ENCODE measurements around the gene SCNN1A. TPM values are rescaled to one million over a fixed set of nuclear protein-coding genes. Genes with fewer than 3 reads are reported as not detected.
A peak's percentile ranks its signal among the peaks of the same experiment; 100 is the strongest.

The SCNN1A gene
- total RNA-seq, 5 donors from 2014 or later (not counting 1 experiment from before 2014, with no cell fraction given): 1.0 to 3.4 (median 2.6) TPM

DNA sequence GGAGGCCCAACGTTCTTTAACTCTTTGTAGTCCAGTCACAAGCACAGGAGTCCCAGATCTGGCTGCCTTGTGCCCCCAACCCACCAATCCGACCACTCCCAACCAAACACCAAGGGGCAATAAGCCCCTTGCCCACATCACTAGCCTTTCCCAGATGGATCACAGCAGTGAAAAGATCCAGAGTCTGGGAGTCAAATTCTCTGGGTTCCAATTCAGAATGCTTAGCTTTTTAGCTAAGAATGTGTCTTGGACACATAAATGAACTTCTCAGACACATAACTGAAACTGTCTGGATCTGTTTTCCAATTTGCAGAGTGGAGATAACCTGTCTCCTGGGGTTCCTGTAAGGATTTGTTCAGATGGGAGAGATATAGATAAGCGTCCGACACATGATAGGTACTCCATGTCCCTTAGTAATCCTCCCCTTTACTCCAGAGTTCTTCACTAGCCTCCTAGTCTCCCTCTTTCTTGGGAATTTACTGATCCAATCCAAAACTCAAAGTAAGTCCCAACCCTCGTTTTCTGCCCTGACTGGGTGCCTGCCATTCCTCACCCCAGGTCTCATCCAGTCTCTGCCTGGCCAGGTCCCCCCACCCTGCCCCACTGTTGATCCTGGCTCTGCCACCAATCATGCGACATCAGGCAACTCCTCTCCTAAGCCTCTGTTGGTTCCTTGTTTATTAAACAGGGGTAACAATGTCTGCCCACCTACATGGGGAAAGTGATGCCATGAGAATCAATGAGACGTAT lies 33.0 kb downstream of the SCNN1A start:
- H3K9me3 Mint-ChIP-seq: no peaks in the 10 kb centered on the region
- ChIA-PET POLR2A (interaction anchor here in 1 of 2 donors (0.5 kb wide), 1 partner anchor 1576 kb away, joined by 4 read pairs; no protein-coding TSS in a partner anchor), CTCF (interaction anchor here in 1 of 2 donors (0.9 kb wide), 2 partner anchors 10 to 26 kb away, joined by 3 to 11 read pairs; no protein-coding TSS in a partner anchor)
- no peak overlapping the region for H3K27ac Mint-ChIP-seq
- Histone ChIP-seq H3K4me3 (ENCODE audit: control insufficient read depth in 1 of 2, extremely low read depth in 1 of 2, low read length in 1 of 2) (peak overlapping the region; percentile 94 to 99), H3K27me3 (replicated peaks in 1 of 2; ENCODE audit: control insufficient read depth in 2 of 2, extremely low read depth in 1 of 2, insufficient read depth in 2 of 2, low read length in 1 of 2) (peaks cover 0 to 3% of the 10 kb centered on the region in 2 experiments), H3K36me3 (ENCODE audit: control insufficient read depth in 2 of 2, extremely low read depth in 1 of 2, insufficient read depth in 1 of 2, low read length in 1 of 2) (peaks cover 0 to 7% of the 10 kb centered on the region in 2 donors), H3K9me3 (no peaks in the 10 kb centered on the region), H3K4me1 (ENCODE audit: control insufficient read depth in 1 of 2, extremely low read depth in 1 of 2, insufficient read depth in 2 of 2, low read length in 2 of 2) (peaks cover 42 to 67% of the 10 kb centered on the region in 2 experiments), H3K27ac (ENCODE audit: low read length) (peak overlapping the region; percentile 88)
- DNase-seq (no peak), ATAC-seq (replicated peaks in 1 of 4) (no peak)
- H3K4me3 Mint-ChIP-seq: no peak overlapping the region
- H3K27me3 Mint-ChIP-seq: peaks cover 0 to 2% of the 10 kb centered on the region in 2 donors
- H3K36me3 Mint-ChIP-seq: no peaks in the 10 kb centered on the region
- peaks cover 45 to 53% (median 46%) of the 10 kb centered on the region in 3 donors for H3K4me1 Mint-ChIP-seq
- WGBS (ENCODE audit: insufficient coverage): 67% methylated on average over 3 of the region's 7 CpGs

DNA sequence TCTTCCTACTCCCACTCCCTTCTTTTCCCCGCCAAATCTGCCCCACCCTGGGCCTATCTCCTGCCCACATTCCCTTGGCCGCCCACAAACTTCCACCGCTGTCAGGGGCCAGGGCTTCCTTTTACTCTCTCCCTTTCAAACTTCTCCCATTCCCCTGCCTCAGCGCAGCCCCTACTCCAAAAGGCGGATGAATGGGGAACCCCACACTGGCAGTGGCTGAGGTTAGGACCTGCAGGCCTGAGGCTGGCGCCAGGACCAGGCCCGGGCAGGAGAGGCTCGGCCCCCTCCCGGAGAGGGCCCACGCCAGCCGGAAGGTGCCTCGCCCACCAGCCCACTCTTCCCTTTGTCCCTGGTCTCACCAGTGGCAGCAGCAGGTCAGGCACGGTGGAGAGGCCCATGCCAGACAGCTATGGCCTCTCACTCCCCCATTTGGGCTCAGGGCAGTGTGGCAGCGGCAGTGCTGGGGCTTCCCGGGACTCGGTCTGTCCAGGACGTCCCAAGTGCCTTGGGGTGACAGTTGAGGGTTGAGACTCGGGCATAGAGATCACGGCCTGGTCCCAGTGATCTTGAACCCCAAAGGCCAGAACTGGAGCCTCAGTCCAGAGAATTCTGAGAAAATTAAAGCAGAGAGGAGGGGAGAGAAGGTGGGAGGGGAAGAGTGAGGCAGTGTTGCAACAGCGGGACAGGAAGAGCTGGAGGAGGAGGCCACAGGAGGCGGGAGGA lies 33.8 kb downstream of the SCNN1A start, which contains the start of gene TNFRSF1A:
Gene TNFRSF1A, minus strand, starts transcription at position 660 of the 723 bp plus-strand sequence. Its CDS starts 262 bp downstream, at position 398.
- H3K27ac Mint-ChIP-seq: no peak within 1 kb of the TSS

DNA sequence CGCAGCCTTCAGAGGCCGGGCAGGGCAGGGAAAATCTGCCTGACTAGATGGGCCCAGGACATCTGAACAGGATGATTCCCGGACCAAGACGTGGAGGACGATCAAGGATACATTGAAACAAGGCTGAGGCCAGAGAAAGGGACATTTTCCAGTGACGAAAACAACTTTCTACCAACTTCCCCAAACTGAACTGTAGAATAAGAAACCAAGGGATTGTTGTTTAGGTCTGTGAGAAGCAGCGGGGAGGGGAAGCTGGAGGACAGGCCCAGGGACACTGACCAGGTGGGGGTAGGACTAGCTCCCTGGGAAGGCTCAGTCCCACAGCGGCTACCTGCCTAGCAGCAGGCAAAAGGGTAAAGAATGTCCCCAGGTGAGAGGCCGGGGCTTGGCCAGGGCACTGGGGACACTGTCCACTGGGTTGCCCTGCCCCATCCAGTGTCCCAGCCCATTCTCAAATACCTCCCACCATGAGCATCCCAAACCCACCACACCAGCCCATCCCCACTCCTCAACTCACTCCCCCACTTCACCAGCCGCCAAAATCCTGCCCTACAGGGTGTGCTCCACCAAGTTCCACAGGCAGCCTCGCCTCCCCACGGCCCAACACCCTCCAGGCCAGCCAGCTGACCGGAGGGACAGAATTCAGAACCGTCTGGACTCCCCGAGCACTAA lies 34.5 kb downstream of the SCNN1A start:
- no peaks in the 10 kb centered on the region for H3K27me3 ChIP-seq (replicated peaks in 1 of 2; ENCODE audit: control insufficient read depth in 2 of 2, extremely low read depth in 1 of 2, insufficient read depth in 2 of 2, low read length in 1 of 2)
- H3K27ac Mint-ChIP-seq: no peak overlapping the region
- no peaks in the 10 kb centered on the region for H3K27me3 Mint-ChIP-seq
- peaks cover 31 to 39% (median 32%) of the 10 kb centered on the region in 3 donors for H3K4me1 Mint-ChIP-seq
- H3K4me3 Mint-ChIP-seq: no peak overlapping the region
- H3K9me3 ChIP-seq: no peaks in the 10 kb centered on the region
- ChIA-PET CTCF (interaction anchor here in 1 of 2 donors (1.5 to 1.7 kb wide), 2 partner anchors 15 to 27 kb away, joined by 4 read pairs; no protein-coding TSS in a partner anchor), POLR2A (no interaction called here)
- ATAC-seq (replicated peaks in 1 of 4) (no peak), DNase-seq (no peak)
- H3K4me3 ChIP-seq (ENCODE audit: control insufficient read depth in 1 of 2, extremely low read depth in 1 of 2, low read length in 1 of 2): peak overlapping the region; percentile 94 to 99
- peaks cover 50 to 69% of the 10 kb centered on the region in 2 experiments for H3K4me1 ChIP-seq (ENCODE audit: control insufficient read depth in 1 of 2, extremely low read depth in 1 of 2, insufficient read depth in 2 of 2, low read length in 2 of 2)
- H3K36me3 ChIP-seq (ENCODE audit: control insufficient read depth in 2 of 2, extremely low read depth in 1 of 2, insufficient read depth in 1 of 2, low read length in 1 of 2): peaks cover 0 to 7% of the 10 kb centered on the region in 2 donors
- H3K36me3 Mint-ChIP-seq: no peaks in the 10 kb centered on the region
- peak overlapping the region; percentile 88 for H3K27ac ChIP-seq (ENCODE audit: low read length)
- 1% methylated on average over 12 of the region's 15 CpGs for WGBS (ENCODE audit: insufficient coverage)
- no peaks in the 10 kb centered on the region for H3K9me3 Mint-ChIP-seq

More for the DNA sequence above, 33.8 kb downstream of the SCNN1A start, which contains the start of gene TNFRSF1A:
- CTCF ChIA-PET: interaction anchor here in 1 of 2 donors (0.9 kb wide), 2 partner anchors 9 to 26 kb away, joined by 3 to 11 read pairs; no protein-coding TSS in a partner anchor
- H3K4me1 Mint-ChIP-seq: peaks cover 38 to 46% (median 39%) of the 10 kb centered on the region in 3 donors
- H3K4me3 Mint-ChIP-seq: no peak within 1 kb of the TSS
- DNase-seq (peak in 18 of 35 experiments; percentile 22 to 65 (median 44)), ATAC-seq (replicated peaks in 1 of 4) (peak; percentile 40 to 53 (median 42))
- H3K27ac ChIP-seq (ENCODE audit: low read length): peak within 1 kb of the TSS; percentile 88
- H3K4me3 ChIP-seq (ENCODE audit: control insufficient read depth in 1 of 2, extremely low read depth in 1 of 2, low read length in 1 of 2): peak within 1 kb of the TSS; percentile 94 to 99
- H3K36me3 Mint-ChIP-seq: no peaks in the 10 kb centered on the region
- no peaks in the 10 kb centered on the region for H3K9me3 ChIP-seq
- 1% methylated on average over 19 of the region's 21 CpGs for WGBS (ENCODE audit: insufficient coverage)
- no peaks in the 10 kb centered on the region for H3K27me3 ChIP-seq (replicated peaks in 1 of 2; ENCODE audit: control insufficient read depth in 2 of 2, extremely low read depth in 1 of 2, insufficient read depth in 2 of 2, low read length in 1 of 2)
- H3K36me3 ChIP-seq (ENCODE audit: control insufficient read depth in 2 of 2, extremely low read depth in 1 of 2, insufficient read depth in 1 of 2, low read length in 1 of 2): peaks cover 0 to 7% of the 10 kb centered on the region in 2 donors
- no peaks in the 10 kb centered on the region for H3K27me3 Mint-ChIP-seq
- H3K4me1 ChIP-seq (ENCODE audit: control insufficient read depth in 1 of 2, extremely low read depth in 1 of 2, insufficient read depth in 2 of 2, low read length in 2 of 2): peaks cover 46 to 69% of the 10 kb centered on the region in 2 experiments
- POLR2A ChIA-PET: interaction anchor here in 1 of 2 donors (0.5 kb wide), 1 partner anchor 1576 kb away, joined by 4 read pairs; no protein-coding TSS in a partner anchor
- no peaks in the 10 kb centered on the region for H3K9me3 Mint-ChIP-seq

DNA sequence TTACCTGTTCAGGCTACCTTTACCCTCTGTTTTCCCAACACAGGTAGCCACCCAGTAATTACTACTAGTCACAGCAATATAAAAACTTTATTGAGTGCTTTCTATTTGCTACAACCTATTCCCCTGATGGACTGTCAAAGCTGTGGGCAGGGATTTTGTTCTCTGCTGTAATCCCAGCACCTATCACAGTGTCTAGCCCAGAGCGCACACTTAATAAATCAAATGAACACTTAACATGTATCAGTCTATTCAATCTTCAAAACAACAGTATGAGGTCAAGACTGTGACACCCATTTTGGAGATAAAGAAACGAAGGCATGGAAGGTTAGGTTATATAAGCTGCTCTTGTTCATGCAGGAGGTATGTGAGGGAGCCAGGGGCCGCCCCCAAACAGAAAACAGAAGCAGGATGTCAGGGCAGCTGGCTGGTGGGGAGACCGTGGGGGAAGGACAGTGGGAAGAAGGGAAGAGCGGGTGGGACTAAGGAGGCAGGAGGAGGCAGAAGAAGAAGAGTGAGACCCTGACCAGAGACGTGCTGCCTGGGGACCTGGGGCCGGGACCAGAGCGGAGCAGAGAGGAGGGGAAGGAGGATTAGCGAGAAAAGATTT lies 35.2 kb downstream of the SCNN1A start:
- DNase-seq: peak in 4 of 35 experiments; percentile 18 to 55 (median 26)

DNA sequence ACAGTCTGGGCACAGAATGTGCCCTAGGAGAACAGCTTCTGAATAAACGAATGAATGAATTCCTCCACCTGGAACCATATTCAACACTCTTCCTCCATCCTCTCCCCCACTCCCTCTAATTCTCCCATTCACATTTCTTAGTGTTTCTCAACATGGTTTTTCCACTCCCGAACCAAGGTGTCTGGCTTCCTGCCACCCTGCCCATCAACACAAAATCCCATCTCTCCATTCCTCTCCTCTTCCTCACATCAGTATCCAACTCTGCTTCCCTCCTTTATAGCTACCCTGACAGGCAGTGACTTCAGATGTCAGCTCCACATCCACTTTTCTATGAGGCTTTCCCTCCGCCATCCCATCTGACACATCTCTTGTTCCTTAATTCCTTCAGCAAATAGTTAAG lies 36.4 kb downstream of the SCNN1A start:
- Histone ChIP-seq H3K4me1 (ENCODE audit: control insufficient read depth in 1 of 2, extremely low read depth in 1 of 2, insufficient read depth in 2 of 2, low read length in 2 of 2) (peaks cover 58 to 77% of the 10 kb centered on the region in 2 experiments), H3K27ac (ENCODE audit: low read length) (peak overlapping the region; percentile 88), H3K27me3 (replicated peaks in 1 of 2; ENCODE audit: control insufficient read depth in 2 of 2, extremely low read depth in 1 of 2, insufficient read depth in 2 of 2, low read length in 1 of 2) (no peaks in the 10 kb centered on the region), H3K36me3 (ENCODE audit: control insufficient read depth in 2 of 2, extremely low read depth in 1 of 2, insufficient read depth in 1 of 2, low read length in 1 of 2) (peaks cover 0 to 21% of the 10 kb centered on the region in 2 donors), H3K9me3 (no peaks in the 10 kb centered on the region), H3K4me3 (ENCODE audit: control insufficient read depth in 1 of 2, extremely low read depth in 1 of 2, low read length in 1 of 2) (peak overlapping the region; percentile 94 to 99)
- peaks cover 22 to 30% (median 26%) of the 10 kb centered on the region in 3 donors for H3K4me1 Mint-ChIP-seq
- POLR2A ChIA-PET: interaction anchor here (0.6 to 1.0 kb wide), 2 partner anchors 194 to 451 kb away, joined by 5 to 7 read pairs; partner anchors contain the start of gene CD4 (in 1 of the 2)
- no peaks in the 10 kb centered on the region for H3K9me3 Mint-ChIP-seq
- CTCF ChIA-PET: interaction anchor here (0.7 to 1.8 kb wide), 9 partner anchors 13 to 199 kb away, joined by 3 to 8 read pairs (median 3); no protein-coding TSS in a partner anchor
- no peaks in the 10 kb centered on the region for H3K27me3 Mint-ChIP-seq
- WGBS (ENCODE audit: insufficient coverage): 25% methylated on average over 2 of the region's 3 CpGs
- no peak for ATAC-seq (replicated peaks in 1 of 4)
- no peak overlapping the region for H3K4me3 Mint-ChIP-seq
- no peak overlapping the region for H3K27ac Mint-ChIP-seq
- no peak for DNase-seq
- H3K36me3 Mint-ChIP-seq: peaks cover 5% of the 10 kb centered on the region

More for the DNA sequence above, 35.2 kb downstream of the SCNN1A start:
- Mint-ChIP-seq H3K4me1 (peaks cover 23 to 31% (median 24%) of the 10 kb centered on the region in 3 donors), H3K27ac (no peak overlapping the region), H3K36me3 (peaks cover 2% of the 10 kb centered on the region), H3K27me3 (no peaks in the 10 kb centered on the region), H3K4me3 (no peak overlapping the region), H3K9me3 (no peaks in the 10 kb centered on the region)
- Histone ChIP-seq H3K27ac (ENCODE audit: low read length) (peak overlapping the region; percentile 88), H3K4me3 (ENCODE audit: control insufficient read depth in 1 of 2, extremely low read depth in 1 of 2, low read length in 1 of 2) (peak overlapping the region; percentile 94 to 99), H3K27me3 (replicated peaks in 1 of 2; ENCODE audit: control insufficient read depth in 2 of 2, extremely low read depth in 1 of 2, insufficient read depth in 2 of 2, low read length in 1 of 2) (no peaks in the 10 kb centered on the region), H3K36me3 (ENCODE audit: control insufficient read depth in 2 of 2, extremely low read depth in 1 of 2, insufficient read depth in 1 of 2, low read length in 1 of 2) (peaks cover 0 to 9% of the 10 kb centered on the region in 2 donors), H3K4me1 (ENCODE audit: control insufficient read depth in 1 of 2, extremely low read depth in 1 of 2, insufficient read depth in 2 of 2, low read length in 2 of 2) (peaks cover 47 to 69% of the 10 kb centered on the region in 2 experiments), H3K9me3 (no peaks in the 10 kb centered on the region)
- ChIA-PET POLR2A (interaction anchor here in 1 of 2 donors (0.5 kb wide), 1 partner anchor 25 kb away, joined by 5 read pairs; no protein-coding TSS in a partner anchor), CTCF (interaction anchor here (0.9 to 1.8 kb wide), 5 partner anchors 14 to 517 kb away, joined by 3 to 5 read pairs (median 4); no protein-coding TSS in a partner anchor)
- no peak for ATAC-seq (replicated peaks in 1 of 4)
- 0% methylated on average over 6 of the region's 9 CpGs for WGBS (ENCODE audit: insufficient coverage)
